HEK293T (cell line): ENCODE data around the gene CHAD.

Experiments used
- CTCF ChIA-PET: fragments of 350-600 bp; formaldehyde crosslinking; extraction: SDS; loops from one replicate; lab custom pipeline; 2021; ENCODE audit warnings: antibody characterized with exemption, inconsistent platforms; lab: Yijun Ruan, JAX
- POLR2A ChIA-PET: fragments of 350-600 bp; formaldehyde crosslinking; extraction: SDS; loops from one replicate; lab custom pipeline; 2020; ENCODE audit warnings: antibody characterized with exemption, inconsistent platforms; lab: Yijun Ruan, JAX
- DNase-seq: peaks from one replicate; pipeline ENCODE4 v3.0.0; 2012; ENCODE audit warnings: mixed read lengths; ENCODE audit errors: extremely low spot score
- ARNT ChIP-seq: fragments of 450-650 bp; IDR thresholded peaks from 2 replicates; pipeline ENCODE4 v1.6.1; 2017; ENCODE audit warnings: mild to moderate bottlenecking
- BHLHE40 ChIP-seq: fragments of 450-650 bp; IDR thresholded peaks from 2 replicates; pipeline ENCODE4 v1.6.1; 2016; ENCODE audit warnings: mild to moderate bottlenecking, moderate library complexity, borderline replicate concordance
- CTBP1 ChIP-seq: fragments of 450-650 bp; IDR thresholded peaks from 2 replicates; pipeline ENCODE4 v1.6.1; 2016; ENCODE audit warnings: borderline replicate concordance
- ELF4 ChIP-seq: fragments of 450-650 bp; IDR thresholded peaks from 2 replicates; pipeline ENCODE4 v1.6.1; 2017; ENCODE audit warnings: antibody characterized with exemption
- FOXA1 ChIP-seq: fragments of 450-650 bp; IDR thresholded peaks from 2 replicates; pipeline ENCODE4 v1.6.1; 2016; ENCODE audit warnings: mild to moderate bottlenecking
- FOXK2 ChIP-seq: fragments of 450-650 bp; IDR thresholded peaks from 2 replicates; pipeline ENCODE4 v1.6.1; 2016; ENCODE audit warnings: mild to moderate bottlenecking
- FOXM1 ChIP-seq: fragments of 450-650 bp; IDR thresholded peaks from 2 replicates; pipeline ENCODE4 v1.6.1; 2017; ENCODE audit warnings: mild to moderate bottlenecking, borderline replicate concordance
- HDGF ChIP-seq: fragments of 450-650 bp; IDR thresholded peaks from 2 replicates; pipeline ENCODE4 v1.6.1; 2017; ENCODE audit warnings: antibody characterized with exemption, borderline replicate concordance
- L3MBTL2 ChIP-seq: fragments of 450-650 bp; conservative IDR thresholded peaks from 2 replicates; pipeline ENCODE4 v1.6.1; 2016; ENCODE audit warnings: mild to moderate bottlenecking
- LEF1 ChIP-seq: fragments of 450-650 bp; IDR thresholded peaks from 2 replicates; pipeline ENCODE4 v1.6.1; 2017; ENCODE audit warnings: mild to moderate bottlenecking, borderline replicate concordance
- NFRKB ChIP-seq: fragments of 450-650 bp; IDR thresholded peaks from 2 replicates; pipeline ENCODE4 v1.6.1; 2016; ENCODE audit warnings: mild to moderate bottlenecking, moderate library complexity
- SP1 ChIP-seq: fragments of 450-650 bp; IDR thresholded peaks from 2 replicates; pipeline ENCODE4 v1.6.1; 2017
- SUZ12 ChIP-seq: fragments of 450-650 bp; IDR thresholded peaks from 2 replicates; pipeline ENCODE4 v1.6.1; 2016; ENCODE audit warnings: mild to moderate bottlenecking
- TARDBP ChIP-seq: fragments of 450-650 bp; IDR thresholded peaks from 2 replicates; pipeline ENCODE4 v1.6.1; 2016
- ZNF384 ChIP-seq: fragments of 450-650 bp; IDR thresholded peaks from 2 replicates; pipeline ENCODE4 v1.6.1; 2016
- TF ChIP-seq, protein P1 (sequence below): fragments of 450-650 bp; IDR thresholded peaks from 2 replicates; pipeline ENCODE4 v1.6.1; 2016

CHAD gene

DNA sequence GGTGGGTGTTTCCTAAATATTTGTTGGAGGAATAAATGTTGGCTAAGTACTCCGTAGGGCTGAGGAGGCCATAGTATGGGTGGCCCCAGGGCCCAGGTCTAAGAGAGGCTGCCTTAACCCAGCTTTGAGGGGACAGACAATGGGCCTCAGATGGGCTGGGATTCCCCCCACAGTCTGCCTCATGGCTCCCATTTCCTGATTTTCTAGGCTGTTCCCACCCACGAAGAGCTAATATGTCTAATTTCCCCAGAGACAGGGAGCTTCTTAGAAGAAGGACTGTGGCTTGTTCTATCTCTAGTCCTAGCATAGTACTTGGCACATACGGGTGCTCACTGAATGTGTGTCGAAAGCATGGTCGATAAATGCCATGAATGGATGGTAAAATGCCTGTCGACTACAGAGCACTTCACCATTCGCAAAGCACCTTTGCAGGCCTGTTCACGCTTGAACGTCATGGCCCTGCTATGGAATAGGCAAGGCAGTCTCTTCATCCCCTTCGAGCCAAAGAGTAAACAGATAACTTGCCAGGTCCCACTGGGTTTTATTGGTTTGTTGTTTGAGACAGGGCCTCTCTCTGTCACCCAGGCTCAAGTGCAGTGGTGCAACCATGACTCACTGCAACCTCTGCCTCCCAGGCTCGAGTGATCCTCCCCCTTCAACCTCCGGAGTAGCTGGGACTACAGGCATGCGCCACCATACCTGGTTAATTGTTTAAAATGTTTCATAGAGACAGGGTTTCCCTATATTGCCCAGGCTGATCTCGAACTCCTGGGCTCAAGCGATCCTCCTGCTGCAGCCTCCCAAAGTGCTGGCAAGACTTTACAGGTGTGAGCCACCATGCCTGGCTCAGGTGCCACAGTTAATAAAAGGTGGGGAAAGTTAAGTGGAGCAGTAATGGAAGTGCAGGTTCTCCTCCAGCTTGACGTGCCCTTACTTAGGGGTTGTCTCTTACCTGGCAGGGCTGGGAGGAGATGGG, 9.7 kb downstream of the CHAD start:
- ChIA-PET POLR2A (no interaction called here), CTCF (interaction anchor here (0.7 to 1.6 kb wide), 3 partner anchors 13 to 62 kb away, joined by 3 to 6 read pairs (median 3); partner anchors contain the start of gene LRRC59)
- no peak for DNase-seq
- TF ChIP-seq ELF4 (no peak), SP1 (no peak), BHLHE40 (no peak), FOXM1 (no peak), FOXK2 (no peak)

DNA sequence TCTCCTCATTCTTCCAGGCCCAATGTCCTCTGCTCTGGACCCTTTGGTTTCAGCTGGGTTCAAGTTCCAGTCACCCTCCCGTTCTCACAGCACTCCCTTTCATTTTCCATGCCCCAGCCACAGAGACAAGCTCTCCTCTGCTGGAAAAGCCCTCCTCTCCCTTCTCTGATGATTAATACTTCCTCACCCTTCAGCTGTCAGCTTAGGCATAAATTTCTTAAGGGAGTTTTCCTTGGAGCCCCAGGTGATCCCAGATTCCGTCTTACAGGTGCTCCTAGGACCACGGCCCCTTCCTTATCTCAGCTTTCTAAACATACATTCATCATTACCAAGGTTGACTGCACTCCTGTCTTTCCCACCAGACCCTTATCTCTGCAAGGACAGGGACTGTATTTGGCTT, 10.4 kb downstream of the CHAD start:
- POLR2A ChIA-PET = no interaction called here
- CTCF ChIA-PET = interaction anchor here (1.6 kb wide), 1 partner anchor 14 kb away, joined by 6 read pairs; no protein-coding TSS in a partner anchor
- DNase-seq = no peak
- TF ChIP-seq ZNF384 (no peak), ELF4 (no peak), CTBP1 (no peak), ARNT (no peak), FOXA1 (no peak), NFRKB (no peak)

DNA sequence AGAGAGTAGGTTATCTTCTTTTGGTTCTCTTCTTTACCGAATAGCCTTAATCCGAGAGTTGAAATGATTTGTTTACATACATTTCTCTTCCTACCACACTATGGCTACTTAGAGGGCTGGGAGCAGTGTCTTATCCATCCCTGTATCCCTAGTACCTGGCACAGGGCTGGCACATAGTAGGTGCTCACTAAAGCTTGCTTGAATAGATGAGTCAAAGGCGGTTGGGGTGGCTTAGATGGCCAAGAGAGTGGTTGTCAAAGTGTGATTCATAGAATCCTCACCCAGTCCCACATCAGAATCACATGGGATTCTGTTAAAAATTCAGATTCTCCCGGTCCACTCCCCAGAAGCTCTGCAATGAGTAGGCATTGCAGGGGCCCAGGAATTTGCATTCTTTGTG, 11.1 kb downstream of the CHAD start:
- ChIA-PET POLR2A (no interaction called here), CTCF (interaction anchor here (1.6 kb wide), 1 partner anchor 15 kb away, joined by 6 read pairs; no protein-coding TSS in a partner anchor)
- no peak for DNase-seq
- TF ChIP-seq SUZ12 (no peak), ARNT (no peak), FOXA1 (no peak), L3MBTL2 (no peak), ZNF384 (no peak), HDGF (no peak)
- TF ChIP-seq, protein P1, sequence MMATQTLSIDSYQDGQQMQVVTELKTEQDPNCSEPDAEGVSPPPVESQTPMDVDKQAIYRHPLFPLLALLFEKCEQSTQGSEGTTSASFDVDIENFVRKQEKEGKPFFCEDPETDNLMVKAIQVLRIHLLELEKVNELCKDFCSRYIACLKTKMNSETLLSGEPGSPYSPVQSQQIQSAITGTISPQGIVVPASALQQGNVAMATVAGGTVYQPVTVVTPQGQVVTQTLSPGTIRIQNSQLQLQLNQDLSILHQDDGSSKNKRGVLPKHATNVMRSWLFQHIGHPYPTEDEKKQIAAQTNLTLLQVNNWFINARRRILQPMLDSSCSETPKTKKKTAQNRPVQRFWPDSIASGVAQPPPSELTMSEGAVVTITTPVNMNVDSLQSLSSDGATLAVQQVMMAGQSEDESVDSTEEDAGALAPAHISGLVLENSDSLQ = no peak

DNA sequence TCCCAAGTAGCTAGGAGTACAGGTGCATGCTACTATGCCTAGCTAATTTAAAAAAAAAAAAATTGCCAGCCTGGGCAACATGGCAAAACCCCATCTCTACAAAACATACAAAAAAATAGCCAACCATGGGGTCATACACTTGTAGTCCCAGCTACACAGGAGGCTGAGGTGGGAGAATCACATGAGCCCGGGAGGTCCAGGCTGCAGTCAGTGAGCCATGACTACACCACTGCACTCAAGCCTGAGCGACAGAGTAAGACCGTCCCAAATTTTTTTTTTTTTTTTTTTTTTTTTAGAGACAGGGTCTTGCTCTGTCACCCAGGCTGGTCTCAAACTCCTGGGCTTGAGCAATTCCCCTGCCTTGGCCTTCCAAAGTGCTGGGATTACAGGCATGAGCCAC, 14.8 kb downstream of the CHAD start:
- TF ChIP-seq HDGF (no peak), SP1 (no peak), TARDBP (no peak), FOXM1 (no peak), NFRKB (no peak), BHLHE40 (no peak), FOXK2 (no peak), ARNT (no peak), ZNF384 (no peak), CTBP1 (no peak)
- ChIA-PET CTCF (no interaction called here), POLR2A (no interaction called here)
- DNase-seq = no peak

DNA sequence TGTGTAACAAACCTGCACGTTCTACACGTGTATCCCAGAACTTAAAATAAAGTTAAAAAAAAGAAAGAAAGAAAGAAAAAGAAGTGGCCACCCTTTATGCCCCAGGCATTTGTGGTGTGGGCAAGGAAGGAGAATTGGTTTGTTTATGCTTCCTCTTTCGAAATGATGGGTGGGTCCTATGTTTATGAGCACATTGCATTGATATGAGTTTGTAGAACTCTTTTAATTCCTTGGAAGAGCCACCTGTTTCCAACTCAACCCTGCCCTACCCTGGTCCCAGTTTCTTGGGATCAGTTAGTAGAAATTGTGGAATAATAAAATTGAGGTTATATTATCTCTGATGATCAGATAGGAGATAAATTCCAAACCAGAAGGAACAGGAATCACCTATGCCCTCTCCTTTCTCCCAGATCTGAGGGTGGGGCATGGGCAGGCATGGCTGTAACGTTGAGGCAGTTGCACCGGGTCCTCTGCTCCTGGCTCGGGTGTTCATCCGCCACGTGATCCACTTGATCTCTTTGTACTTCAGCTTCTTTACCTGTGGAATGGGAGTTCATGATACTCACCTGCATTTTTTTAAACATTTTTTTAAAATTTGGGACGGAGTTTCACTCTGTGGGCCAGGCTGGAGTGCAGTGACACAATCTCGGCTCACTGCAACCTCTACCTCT, 15.9 kb downstream of the CHAD start:
- DNase-seq = no peak
- CTCF ChIA-PET = interaction anchor here (0.9 kb wide), 1 partner anchor 26 kb away, joined by 5 read pairs; no protein-coding TSS in a partner anchor
- POLR2A ChIA-PET = no interaction called here
- no peak for TF ChIP-seq TARDBP
- TF ChIP-seq, protein P1 = no peak
- TF ChIP-seq ARNT = no peak
- no peak for TF ChIP-seq FOXM1

DNA sequence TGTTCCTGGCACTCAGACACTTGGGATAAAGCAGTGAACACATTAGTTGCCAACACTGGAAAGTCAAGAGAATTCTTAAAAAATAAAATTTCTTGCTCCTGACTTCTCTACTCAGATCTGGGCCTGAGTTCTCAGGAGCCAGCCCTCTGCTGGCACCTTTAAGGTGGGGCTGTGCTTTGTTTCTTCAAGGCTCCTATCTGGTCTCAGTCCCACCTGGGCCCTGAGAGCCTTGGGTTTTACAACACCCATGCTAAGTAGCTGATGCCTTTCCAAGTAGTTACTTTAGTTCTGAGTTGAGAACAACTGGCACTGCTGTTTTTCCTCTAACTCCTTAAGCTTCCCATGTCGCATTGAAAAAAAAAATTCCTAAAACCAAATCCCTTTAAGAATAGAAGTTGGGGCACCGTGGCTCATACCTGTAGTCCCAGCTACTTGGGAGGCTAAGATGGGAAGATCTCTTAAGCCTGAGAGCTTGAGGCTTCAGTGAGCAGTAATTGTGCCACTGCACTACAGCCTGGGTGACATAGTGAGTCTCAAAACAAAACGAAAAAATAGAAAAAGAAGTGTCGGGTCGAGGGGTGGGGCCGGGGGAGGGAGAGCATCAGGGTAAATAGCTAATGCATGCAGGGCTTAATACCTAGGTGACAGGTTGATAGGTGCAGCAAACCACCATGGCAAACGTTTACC, 16.6 kb downstream of the CHAD start:
- no peak for DNase-seq
- TF ChIP-seq HDGF (no peak), FOXA1 (no peak), FOXM1 (no peak), SUZ12 (no peak), BHLHE40 (no peak), TARDBP (no peak), CTBP1 (no peak), LEF1 (no peak), ELF4 (no peak), SP1 (no peak), ARNT (no peak)
- TF ChIP-seq, protein P1 = no peak
- POLR2A ChIA-PET = no interaction called here
- CTCF ChIA-PET = interaction anchor here (0.7 to 0.9 kb wide), 2 partner anchors 22 to 25 kb away, joined by 3 to 5 read pairs; no protein-coding TSS in a partner anchor
